WTC11 (cell line): Measurements from ENCODE around the gene WDR12. TPM values are rescaled to one million over a fixed set of nuclear protein-coding genes. Genes with fewer than 3 reads are reported as not detected.
A peak's percentile ranks its signal among the peaks of the same experiment; 100 is the strongest.

Source experiments
- ATAC-seq: fragments of 200-7000 bp; cut with Tn5 transposase; 2 replicates; pipeline ENCODE4 v1.10.0; 2021; ENCODE audit warnings: mild to moderate bottlenecking, moderate library complexity
- Bru-seq: library from RNA; stranded (reverse); fragments of 400-500 nt; gene quantifications from one replicate; lab custom pipeline; 2021; lab: Mats Ljungman, UMichigan
- CTCF ChIA-PET: fragments of 300-600 bp; sonication (Branson Sonifier 250); formaldehyde crosslinking; loops from one replicate; lab custom pipeline; 2021; ENCODE audit warnings: antibody characterized with exemption; lab: Charles Lee
- POLR2A ChIA-PET: fragments of 350-600 bp; sonication (Branson Sonifier 250); formaldehyde crosslinking; loops from one replicate; lab custom pipeline; 2021; ENCODE audit warnings: antibody characterized with exemption; lab: Charles Lee
- DNase-seq: peaks from one replicate; pipeline ENCODE4 v3.0.0; 2021; ENCODE audit warnings: low spot score
- H3K27ac Mint-ChIP-seq: 2 replicates; pipeline ENCODE4 v1.8.0; 2021; ENCODE audit warnings: mixed read lengths
- H3K27me3 Mint-ChIP-seq: 2 replicates; pipeline ENCODE4 v1.8.0; 2021; ENCODE audit warnings: low read depth, mild to moderate bottlenecking, moderate library complexity, mixed read lengths
- H3K36me3 Mint-ChIP-seq: 2 replicates; pipeline ENCODE4 v1.8.0; 2021; ENCODE audit warnings: mixed read lengths
- H3K4me1 Mint-ChIP-seq: 2 replicates; pipeline ENCODE4 v1.8.0; 2022; ENCODE audit warnings: mixed read lengths
- H3K4me3 Mint-ChIP-seq: 2 replicates; pipeline ENCODE4 v1.8.0; 2021; ENCODE audit warnings: mild to moderate bottlenecking, moderate library complexity, mixed read lengths
- H3K9me3 Mint-ChIP-seq: 2 replicates; pipeline ENCODE4 v1.8.0; 2021; ENCODE audit warnings: mixed read lengths
- E2F4 ChIP-seq: sonication (generic); formaldehyde crosslinking; IDR thresholded peaks from 2 replicates; pipeline ENCODE4 v1.8.1; 2022; ENCODE audit warnings: low read depth, mild to moderate bottlenecking, moderate library complexity, missing genetic modification reagents, borderline replicate concordance
- ETV6 ChIP-seq: sonication (generic); formaldehyde crosslinking; IDR thresholded peaks from 2 replicates; pipeline ENCODE4 v1.8.1; 2022; ENCODE audit warnings: mild to moderate bottlenecking, missing genetic modification reagents
- FOXK1 ChIP-seq: sonication (generic); formaldehyde crosslinking; IDR thresholded peaks from 2 replicates; pipeline ENCODE4 v1.8.0; 2022; ENCODE audit warnings: mild to moderate bottlenecking, moderate library complexity, missing genetic modification reagents
- FOXP1 ChIP-seq: sonication (generic); formaldehyde crosslinking; IDR thresholded peaks from 2 replicates; pipeline ENCODE4 v1.8.0; 2022; ENCODE audit warnings: missing genetic modification reagents, mild to moderate bottlenecking, moderate library complexity, borderline replicate concordance
- IRF2 ChIP-seq: sonication (generic); formaldehyde crosslinking; IDR thresholded peaks from 2 replicates; pipeline ENCODE4 v1.8.0; 2022; ENCODE audit warnings: low read depth, missing genetic modification reagents, borderline replicate concordance
- KAT7 ChIP-seq: sonication (generic); formaldehyde crosslinking; IDR thresholded peaks from 2 replicates; pipeline ENCODE4 v1.8.1; 2023; ENCODE audit warnings: missing genetic modification reagents, mild to moderate bottlenecking, borderline replicate concordance
- NFYB ChIP-seq: sonication (generic); formaldehyde crosslinking; conservative IDR thresholded peaks from 2 replicates; pipeline ENCODE4 v1.8.0; 2022; ENCODE audit warnings: low read depth, missing genetic modification reagents
- NR1H2 ChIP-seq: sonication (generic); formaldehyde crosslinking; IDR thresholded peaks from 2 replicates; pipeline ENCODE4 v1.9.0; 2021; ENCODE audit warnings: mild to moderate bottlenecking, moderate library complexity, missing genetic modification reagents
- PRDM15 ChIP-seq: sonication (generic); formaldehyde crosslinking; IDR thresholded peaks from 2 replicates; pipeline ENCODE4 v1.8.0; 2022; ENCODE audit warnings: missing genetic modification reagents
- SMAD4 ChIP-seq: sonication (generic); formaldehyde crosslinking; IDR thresholded peaks from 2 replicates; pipeline ENCODE4 v1.8.0; 2022; ENCODE audit warnings: mild to moderate bottlenecking, missing genetic modification reagents
- TCF7 ChIP-seq: sonication (generic); formaldehyde crosslinking; IDR thresholded peaks from 2 replicates; pipeline ENCODE4 v1.8.0; 2022; ENCODE audit warnings: mild to moderate bottlenecking, low read depth, missing genetic modification reagents, moderate library complexity
- TEAD4 ChIP-seq: sonication (generic); formaldehyde crosslinking; IDR thresholded peaks from 2 replicates; pipeline ENCODE4 v1.8.0; 2022; ENCODE audit warnings: mild to moderate bottlenecking, missing genetic modification reagents
- USF1 ChIP-seq: sonication (generic); formaldehyde crosslinking; IDR thresholded peaks from 2 replicates; pipeline ENCODE4 v1.8.0; 2022; ENCODE audit warnings: mild to moderate bottlenecking, missing genetic modification reagents
- ZBTB43 ChIP-seq: sonication (generic); formaldehyde crosslinking; IDR thresholded peaks from 2 replicates; pipeline ENCODE4 v1.8.1; 2023; ENCODE audit warnings: mild to moderate bottlenecking, missing genetic modification reagents
- ZNF138 ChIP-seq: sonication (generic); formaldehyde crosslinking; conservative IDR thresholded peaks from 2 replicates; pipeline ENCODE4 v1.8.1; 2022; ENCODE audit warnings: mild to moderate bottlenecking, moderate library complexity, missing genetic modification reagents
- ZNF263 ChIP-seq: sonication (generic); formaldehyde crosslinking; IDR thresholded peaks from 2 replicates; pipeline ENCODE4 v1.8.1; 2022; ENCODE audit warnings: low read depth, mild to moderate bottlenecking, moderate library complexity, missing genetic modification reagents
- ZNF317 ChIP-seq: sonication (generic); formaldehyde crosslinking; IDR thresholded peaks from 2 replicates; pipeline ENCODE4 v1.8.1; 2023; ENCODE audit warnings: low read depth, mild to moderate bottlenecking, moderate library complexity, missing genetic modification reagents, borderline replicate concordance
- ZNF396 ChIP-seq: fragments of 250-450 bp; sonication (Bioruptor Pico); IDR thresholded peaks from 2 replicates; pipeline ENCODE4 v1.8.0; 2021; ENCODE audit warnings: mild to moderate bottlenecking, moderate library complexity, borderline replicate concordance
- ZNF416 ChIP-seq: fragments of 250-450 bp; sonication (Bioruptor Pico); IDR thresholded peaks from 2 replicates; pipeline ENCODE4 v1.9.0; 2021; ENCODE audit warnings: mild to moderate bottlenecking, inconsistent platforms
- ZNF512 ChIP-seq: sonication (generic); formaldehyde crosslinking; IDR thresholded peaks from 2 replicates; pipeline ENCODE4 v1.8.1; 2022; ENCODE audit warnings: missing genetic modification reagents, borderline replicate concordance
- ZNF532 ChIP-seq: fragments of 250-450 bp; sonication (Bioruptor Pico); IDR thresholded peaks from 2 replicates; pipeline ENCODE4 v1.9.0; 2021; ENCODE audit warnings: mild to moderate bottlenecking, borderline replicate concordance
- ZNF671 ChIP-seq: fragments of 250-450 bp; sonication (Bioruptor Pico); IDR thresholded peaks from 2 replicates; pipeline ENCODE4 v1.8.0; 2021; ENCODE audit warnings: mild to moderate bottlenecking
- long read RNA-seq, 3 experiments: library from RNA in 1 of 3; library from capped mRNA in 1 of 3; library from polyadenylated mRNA in 1 of 3; unstranded in 2 of 3; stranded (forward) in 1 of 3; transcript quantifications; one replicate each; pipeline ENCODE4 v2.0.0, GENCODE V29; 2021
- total RNA-seq: library from RNA; stranded (reverse); gene quantifications from 3 replicates; pipeline ENCODE4 v1.2.3, GENCODE V29; 2021

Gene WDR12
- total RNA-seq: 130 to 146 TPM (median 144 TPM) in 3 replicates
- Bru-seq, nascent RNA: percentile 90 among the genes with signal in this experiment
- long read RNA-seq, experiment 1, full-length matches to known transcripts: 297 of 339 reads
- long read RNA-seq, experiment 1, partial matches to known transcripts: 13 of 339 reads
- long read RNA-seq, experiment 1, other reads (novel, unspliced or antisense): 29 of 339 reads
- long read RNA-seq, experiment 2, full-length matches to known transcripts: 58 of 96 reads
- long read RNA-seq, experiment 2, partial matches to known transcripts: 9 of 96 reads
- long read RNA-seq, experiment 2, other reads (novel, unspliced or antisense): 29 of 96 reads
- long read RNA-seq, experiment 3, full-length matches to known transcripts: 195 of 222 reads
- long read RNA-seq, experiment 3, partial matches to known transcripts: 16 of 222 reads
- long read RNA-seq, experiment 3, other reads (novel, unspliced or antisense): 11 of 222 reads

GRCh38 chr2:202911512-202912341 is at the start of gene WDR12, which contains the start of gene CARF:
TSS of gene WDR12 (minus strand) at chr2:202911673. CDS start at chr2:202911476, 197 bp downstream.
TSS of gene CARF (plus strand) at chr2:202912275. CDS start at chr2:202941903, 29,628 bp downstream.
- Mint-ChIP-seq H3K27ac (peak within 1 kb of the TSS; percentile 99), H3K36me3 (peaks cover 12% of the 10 kb centered on the region), H3K9me3 (no peaks in the 10 kb centered on the region), H3K4me1 (peaks cover 21% of the 10 kb centered on the region), H3K27me3 (no peaks in the 10 kb centered on the region), H3K4me3 (peak within 1 kb of the TSS; percentile 95)
- ATAC-seq (peak; percentile 84), DNase-seq (peak; percentile 89)
- CTCF ChIA-PET: interaction anchor here (0.8 to 1.5 kb wide), 2 partner anchors 322 to 338 kb away, joined by 3 to 7 read pairs; no protein-coding TSS in a partner anchor
- POLR2A ChIA-PET: interaction anchor here (0.5 to 0.6 kb wide), 3 partner anchors 265 to 704 kb away, joined by 4 to 5 read pairs (median 4); no protein-coding TSS in a partner anchor
- TF ChIP-seq ZNF138 (CRISPR knock-in tag) (no peak), ZNF317 (CRISPR knock-in tag) (no peak), NR1H2 (CRISPR knock-in tag) (no peak), ZNF512 (no peak), FOXK1 (peak; percentile 51; the same call in 1 of the 2 replicates), ETV6 (CRISPR knock-in tag) (no peak), ZBTB43 (CRISPR knock-in tag) (peak; percentile 61; the same call in 1 of the 2 replicates), ZNF396 (CRISPR knock-in tag) (no peak), KAT7 (CRISPR knock-in tag) (no peak), TCF7 (CRISPR knock-in tag) (no peak), USF1 (peak; percentile 19; the same call in 1 of the 2 replicates), ZNF416 (CRISPR knock-in tag) (no peak), TEAD4 (CRISPR knock-in tag) (no peak), SMAD4 (CRISPR knock-in tag) (no peak), ZNF532 (no peak), PRDM15 (CRISPR knock-in tag) (no peak), FOXP1 (CRISPR knock-in tag) (no peak), ZNF671 (CRISPR knock-in tag) (no peak), ZNF263 (CRISPR knock-in tag) (no peak), IRF2 (CRISPR knock-in tag) (no peak), NFYB (CRISPR knock-in tag) (no peak), E2F4 (no peak)
